TTC549 (cell line): Measurements from ENCODE around the gene BUD23.
"Not testable (repeated sequence)": the region's sequence is repeated elsewhere in the genome, so short reads cannot be mapped to it uniquely, and the experiment has no call there.

ENCODE experiments used
- FAIRE-seq: peaks from 2 replicates; lab custom pipeline; 2012; peaks lifted over from hg19 to GRCh38; lab: Jason Lieb, UNC

Gene BUD23

DNA sequence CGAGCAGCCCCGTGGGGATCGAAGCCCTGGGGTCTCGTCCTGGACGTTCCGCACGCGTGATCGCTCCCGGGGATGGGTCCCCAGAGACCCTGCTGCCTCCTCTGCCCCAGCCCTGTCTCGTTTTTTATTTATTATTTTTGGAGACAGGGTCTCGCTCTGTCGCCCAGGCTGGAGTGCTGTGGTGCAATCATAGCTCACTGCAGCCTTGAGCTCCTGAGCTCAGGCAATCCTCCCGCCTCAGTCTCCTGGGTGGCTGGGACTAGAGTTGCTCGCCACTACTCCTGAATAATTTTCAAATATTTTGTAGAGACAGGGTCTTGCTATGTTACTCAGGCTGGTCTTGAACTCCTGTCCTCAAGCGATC, 36.4 kb downstream of the BUD23 start:
- FAIRE-seq, result no peak

GRCh38 chr7:73720443-73720842, 37.0 kb downstream of the BUD23 start:
- not testable (repeated sequence) for FAIRE-seq

GRCh38 chr7:73721377-73721817, 38.0 kb downstream of the BUD23 start:
- FAIRE-seq, result no peak

GRCh38 chr7:73722182-73722581, 38.8 kb downstream of the BUD23 start:
- not testable (repeated sequence) for FAIRE-seq

- no peak for FAIRE-seq
Measured at GRCh38 chr7:73722785-73723184, 39.4 kb downstream of the BUD23 start.

- FAIRE-seq, result no peak
Measured at GRCh38 chr7:73723813-73724212, 40.4 kb downstream of the BUD23 start.

DNA sequence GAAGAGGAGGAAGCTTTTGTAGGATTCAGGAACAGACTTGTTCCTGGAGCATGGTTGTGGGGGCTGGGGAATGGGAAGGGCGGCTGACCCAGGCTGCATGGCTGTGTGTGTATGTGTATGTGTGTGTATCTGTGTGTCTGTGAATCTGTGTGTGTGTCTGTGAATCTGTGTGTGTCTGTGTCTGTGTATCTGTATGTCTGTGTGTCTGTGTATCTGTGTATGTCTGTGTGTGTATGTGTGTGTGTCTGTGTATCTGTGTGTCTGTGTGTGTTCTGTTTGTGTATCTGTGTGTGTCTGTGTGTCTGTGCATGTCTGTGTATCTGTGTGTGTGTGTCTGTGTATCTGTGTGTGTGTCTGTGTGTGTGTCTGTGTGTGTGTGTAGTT, 42.7 kb downstream of the BUD23 start:
- FAIRE-seq, result no peak

DNA sequence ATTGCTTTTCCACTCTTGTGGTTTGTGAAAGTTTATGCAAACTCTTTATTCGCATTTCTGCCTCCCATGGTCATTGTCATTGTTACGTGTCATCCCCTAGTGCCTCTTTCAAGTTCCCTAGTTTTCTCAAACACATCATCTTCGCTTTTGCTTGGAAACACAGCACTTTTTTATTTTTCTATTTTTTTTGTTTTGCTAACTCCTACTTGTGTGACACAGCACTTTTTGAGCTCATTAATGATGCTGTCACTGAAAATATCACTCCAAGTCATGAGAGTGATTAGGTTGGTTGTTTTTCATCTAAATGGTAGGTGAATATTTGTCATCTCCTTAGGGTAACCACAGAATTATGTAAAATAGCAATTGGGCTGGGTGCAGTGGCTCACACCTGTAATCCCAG, 44.6 kb downstream of the BUD23 start:
- no peak for FAIRE-seq

GRCh38 chr7:73728551-73728950, 45.2 kb downstream of the BUD23 start:
- FAIRE-seq, result no peak

- FAIRE-seq, result no peak
Measured at GRCh38 chr7:73730485-73730884, 47.1 kb downstream of the BUD23 start.

- no peak for FAIRE-seq
Measured at GRCh38 chr7:73732397-73732796, 49.0 kb downstream of the BUD23 start.

DNA sequence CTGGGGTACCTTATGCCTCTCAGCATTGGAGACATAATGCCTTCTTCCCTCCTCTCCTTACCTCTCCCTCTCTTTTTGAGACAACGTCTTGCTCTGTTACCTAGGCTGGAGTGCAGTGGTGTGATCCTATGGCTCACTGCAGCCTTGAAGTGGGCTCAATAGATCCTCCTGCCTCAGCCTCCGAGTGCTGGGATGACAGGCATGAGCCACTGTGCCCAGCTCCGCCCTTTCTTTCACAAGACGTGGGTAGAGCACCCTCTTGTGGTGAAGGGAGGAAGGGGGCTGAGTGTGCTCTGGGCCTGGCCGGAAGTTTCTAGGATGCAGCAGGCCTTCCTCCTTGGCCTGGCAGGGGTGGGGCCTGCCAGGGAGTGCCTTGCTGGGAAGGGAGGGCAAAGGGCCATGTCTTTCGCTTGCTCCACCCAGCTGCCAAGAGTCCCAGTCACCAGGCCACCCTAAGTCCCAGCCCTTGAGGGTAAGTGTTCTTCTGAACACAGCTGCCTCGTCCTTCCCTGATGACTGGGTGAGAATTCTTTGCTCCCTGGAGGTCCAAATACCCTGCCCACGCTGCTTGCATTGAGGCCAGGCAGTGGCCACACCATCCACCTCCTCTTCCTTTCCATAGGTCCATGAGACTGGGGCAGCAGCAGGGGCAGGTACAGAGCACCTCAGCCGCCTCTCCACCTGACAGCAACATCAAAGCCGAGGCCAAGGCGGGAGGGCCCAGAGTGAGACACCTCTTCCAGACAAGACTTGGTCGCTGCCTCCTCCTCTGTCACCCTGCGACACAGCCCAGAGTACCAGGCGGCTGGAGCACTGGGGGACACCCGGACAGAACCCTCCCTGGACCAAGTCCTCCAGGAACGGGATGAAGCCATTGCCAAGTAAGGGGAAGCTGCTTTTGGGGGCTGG, 51.5 kb downstream of the BUD23 start:
- FAIRE-seq, result no peak

DNA sequence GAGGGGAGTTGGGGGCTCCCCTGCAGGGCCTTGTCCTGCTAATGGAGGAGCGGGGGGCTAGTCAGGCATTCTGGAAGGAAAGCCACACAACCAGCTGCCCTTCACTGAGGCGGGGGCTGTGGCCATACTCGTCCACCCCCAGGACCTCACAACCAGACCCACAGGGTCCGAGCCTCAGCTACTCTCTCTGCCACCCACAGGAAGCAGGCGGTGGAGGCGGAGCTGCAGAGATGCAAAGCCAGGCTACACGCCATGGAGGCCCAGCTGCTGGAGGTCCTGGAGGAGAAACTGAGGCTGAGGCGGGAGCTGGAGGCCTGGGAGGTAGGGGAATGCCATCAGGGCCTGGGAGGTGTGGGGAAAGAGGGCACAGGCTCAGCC, 52.1 kb downstream of the BUD23 start:
- no peak for FAIRE-seq

GRCh38 chr7:73736885-73737284, 53.5 kb downstream of the BUD23 start:
- no peak for FAIRE-seq

DNA sequence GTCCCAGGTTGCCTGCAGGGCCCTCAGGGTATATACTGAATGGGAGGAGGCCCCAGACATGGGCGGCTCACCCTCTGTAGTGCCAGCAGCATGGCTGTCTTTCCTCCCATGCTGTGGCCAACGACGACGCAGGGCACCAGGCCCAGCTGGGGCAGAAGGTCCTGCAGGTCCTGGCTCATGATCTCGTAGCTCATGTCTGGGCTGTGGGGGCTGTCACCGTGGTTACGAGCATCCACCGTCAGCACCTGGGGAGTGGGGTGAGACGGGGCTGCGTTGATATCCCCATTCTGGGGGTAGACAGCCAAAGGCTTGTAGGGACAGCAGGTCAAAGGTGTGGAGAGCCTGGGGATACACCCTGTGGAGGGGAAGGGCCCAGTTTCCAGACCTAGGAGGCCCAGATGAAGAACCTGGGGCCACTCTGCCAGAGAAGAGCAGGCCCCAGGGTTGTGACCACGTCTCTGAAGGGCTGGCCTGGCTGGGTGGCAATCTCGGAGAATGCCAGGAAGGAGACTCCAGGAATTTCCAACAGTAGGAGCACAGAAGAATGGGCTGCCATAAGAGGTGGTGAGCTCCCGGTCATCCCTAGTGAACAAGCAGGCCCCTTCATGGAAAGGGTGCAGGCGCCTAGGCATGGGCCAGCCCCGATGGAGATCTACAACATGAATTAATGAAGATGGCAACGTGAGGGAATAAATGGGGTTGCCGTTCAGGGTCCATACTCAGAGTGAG, 54.3 kb downstream of the BUD23 start:
- FAIRE-seq, result no peak

DNA sequence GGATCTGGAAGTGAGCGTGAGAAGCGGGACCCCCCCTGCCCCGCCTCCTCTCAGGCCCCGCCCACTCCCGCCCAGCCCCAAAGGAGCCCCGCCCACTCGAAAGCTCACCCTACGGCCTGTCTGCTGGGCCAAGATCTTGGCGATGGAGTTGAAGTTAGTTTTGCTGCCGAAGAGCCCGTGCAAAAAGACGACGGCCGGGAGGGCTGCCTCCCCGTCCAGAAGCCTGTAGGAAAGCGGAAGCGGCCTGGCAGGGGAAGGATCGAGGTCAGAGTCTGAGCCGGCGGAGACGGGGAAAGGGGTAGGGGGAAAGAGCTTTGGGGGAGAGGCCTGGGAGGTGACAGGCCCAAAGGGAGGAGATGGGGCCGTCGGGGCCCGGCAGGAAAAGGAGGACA, 54.8 kb downstream of the BUD23 start:
- FAIRE-seq, result no peak

- FAIRE-seq, result no peak
Measured at GRCh38 chr7:73738612-73739386, 55.4 kb downstream of the BUD23 start, which contains the start of gene ABHD11. Gene ABHD11, minus strand, starts transcription at chr7:73738802. Its CDS starts 32 bp downstream, at chr7:73738770.

DNA sequence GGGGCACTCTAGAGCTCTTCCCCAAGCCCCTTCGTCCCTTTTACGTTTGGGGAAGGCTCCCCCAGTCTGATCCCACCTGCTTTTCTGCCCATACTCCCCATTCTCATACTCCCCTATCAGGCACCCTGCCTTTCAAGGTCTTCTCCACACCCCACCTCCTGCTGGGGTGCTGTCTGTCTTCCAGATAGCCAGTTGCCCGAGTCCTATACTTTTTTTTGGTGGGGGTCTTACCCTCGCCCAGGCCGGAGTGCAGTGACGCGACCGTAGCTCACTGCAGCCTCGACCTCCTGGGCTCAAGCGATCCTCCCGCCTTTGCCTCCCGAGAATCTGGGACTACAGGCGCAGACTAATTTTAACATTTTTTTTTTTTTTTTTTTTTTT, 56.0 kb downstream of the BUD23 start:
- FAIRE-seq, result no peak

DNA sequence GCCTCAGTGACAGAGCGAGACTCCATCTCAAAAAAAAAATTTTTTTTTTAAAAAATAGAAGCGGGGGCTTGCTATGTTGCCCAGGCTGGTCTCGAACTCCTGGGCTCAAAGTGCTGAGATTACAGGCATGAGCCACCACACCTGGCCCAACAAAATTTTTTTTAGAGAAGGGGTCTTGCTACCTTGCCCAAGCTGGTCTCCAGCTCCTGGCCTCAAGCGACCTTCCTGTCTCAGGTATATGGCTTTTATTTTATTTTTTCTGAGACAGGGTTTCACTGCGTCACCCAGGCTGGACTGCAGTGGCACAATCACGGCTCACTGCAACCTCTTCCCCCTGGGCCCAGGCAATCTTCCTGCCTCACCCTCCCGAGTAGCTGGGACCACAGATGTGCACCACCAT, 56.8 kb downstream of the BUD23 start:
- no peak for FAIRE-seq

GRCh38 chr7:73740771-73741170, 57.4 kb downstream of the BUD23 start:
- FAIRE-seq, result no peak

DNA sequence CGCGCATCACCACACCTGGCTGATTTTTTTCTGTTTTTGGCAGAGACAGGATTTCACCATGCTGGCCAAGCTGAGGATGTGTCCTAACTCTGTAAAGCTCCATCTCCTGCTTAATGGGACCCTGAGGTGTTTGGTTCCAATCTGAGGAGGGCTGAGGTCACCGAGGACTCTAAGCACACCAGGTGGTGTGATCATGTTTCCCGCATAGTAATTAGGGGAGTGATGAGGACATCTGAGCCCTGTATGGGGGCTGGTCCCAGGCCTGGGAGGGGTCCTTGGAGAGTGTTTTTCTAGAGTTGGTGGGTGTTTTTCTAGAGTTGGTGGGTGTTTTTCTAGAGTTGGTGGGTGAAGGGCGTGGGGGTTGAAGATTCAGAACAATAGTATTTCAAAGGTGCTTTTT, 58.2 kb downstream of the BUD23 start:
- FAIRE-seq, result no peak

DNA sequence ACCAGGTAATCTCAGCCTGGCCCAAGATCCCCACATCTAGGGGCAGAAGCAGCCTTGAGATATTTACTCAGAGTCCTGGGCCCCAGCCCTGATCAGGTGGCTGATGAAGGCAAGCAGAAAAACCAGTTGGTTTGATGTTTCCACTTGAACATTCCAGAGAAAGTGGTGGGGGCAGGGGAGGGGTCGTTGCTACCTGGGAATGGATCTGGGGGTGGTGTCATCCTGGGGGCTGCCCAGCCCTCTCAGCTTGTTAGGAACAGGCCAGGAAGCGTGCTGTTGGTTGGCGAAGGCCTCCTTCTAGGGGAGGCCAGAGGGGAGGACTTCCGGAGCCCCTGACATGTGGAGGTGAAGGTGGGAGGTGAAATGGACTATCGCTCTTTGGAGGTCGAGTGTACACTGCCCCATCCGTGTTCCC, 58.9 kb downstream of the BUD23 start:
- FAIRE-seq, result no peak
